ENCODE results near the gene USPL1.
"Not testable (repeated sequence)": the region's sequence is repeated elsewhere in the genome, so short reads cannot be mapped to it uniquely, and the experiment has no call there.

Gene USPL1

DNA sequence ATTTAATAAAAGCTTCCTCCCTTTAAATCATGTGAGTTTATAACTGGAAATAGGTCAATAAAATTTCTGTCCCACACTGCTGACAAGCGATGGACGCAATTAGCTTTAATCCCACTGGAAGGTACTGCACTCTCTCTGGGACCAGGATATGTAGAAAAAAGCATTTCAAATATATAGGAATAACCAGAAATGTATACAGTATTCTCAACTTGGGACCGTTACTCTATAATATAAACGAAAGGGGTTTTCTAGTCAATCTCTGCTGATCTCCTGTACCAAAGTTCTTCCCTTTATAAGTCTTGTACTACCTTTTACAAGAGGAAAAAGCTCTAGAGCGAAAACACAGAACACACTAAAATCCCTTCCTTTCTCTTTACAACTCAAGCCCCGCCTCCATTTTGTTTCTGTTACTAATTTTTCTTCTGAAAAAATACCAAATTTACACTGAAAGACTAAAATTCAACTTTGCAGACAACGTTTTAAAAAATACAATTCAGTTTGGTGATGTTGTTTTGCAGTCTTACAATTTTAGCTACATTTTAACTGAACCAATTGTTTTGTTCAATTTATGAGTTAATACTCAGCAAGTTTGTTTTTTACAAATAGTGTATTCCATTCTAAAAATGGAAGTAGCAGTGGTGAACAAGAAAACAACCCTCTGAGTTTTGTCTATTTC lies 1.7 kb upstream of the USPL1 start:
- peak; percentile 71 for DNase-seq (ENCODE audit: low spot score)

GRCh38 chr13:30616927-30617314 lies 799 bp upstream of the USPL1 start:
- peak; percentile 88 for DNase-seq (ENCODE audit: low spot score)

DNA sequence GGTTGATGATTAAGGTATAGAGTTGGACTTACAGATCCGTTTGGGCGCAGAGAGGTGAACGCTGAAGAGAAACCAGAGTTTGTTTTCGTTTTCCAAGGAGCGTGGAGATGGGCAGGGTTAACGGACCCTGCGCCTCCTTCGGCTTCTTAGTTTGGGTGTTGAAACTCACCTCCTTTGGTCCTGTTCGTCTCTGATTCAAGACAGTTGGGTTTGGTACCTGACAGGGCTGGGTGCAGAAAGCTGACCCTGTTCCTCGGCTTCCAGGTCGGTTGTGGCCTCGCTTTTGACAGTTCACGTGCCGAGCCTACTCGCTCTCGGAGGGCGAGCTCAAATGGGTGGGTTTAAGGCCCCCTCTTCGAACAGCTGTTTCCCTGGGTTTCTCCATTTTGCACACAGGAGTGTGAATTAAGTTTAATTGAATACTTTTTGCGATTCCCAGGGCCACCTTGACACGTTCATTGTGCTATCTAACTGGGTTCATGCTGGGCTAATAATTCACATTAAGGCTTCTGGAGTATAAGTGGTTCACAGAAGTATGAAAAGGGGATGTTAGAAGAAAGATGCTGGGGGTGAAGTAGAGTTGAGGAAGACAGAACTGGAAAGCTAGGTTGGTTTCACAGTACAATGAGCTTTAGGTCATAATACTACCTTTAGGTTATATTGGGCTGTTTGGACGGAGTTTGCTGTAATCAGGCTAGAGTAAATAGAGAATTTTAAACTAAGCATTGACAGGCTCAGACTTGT lies 638 bp downstream of the USPL1 start:
- DNase-seq (ENCODE audit: low spot score): no peak

- DNase-seq (ENCODE audit: low spot score): no peak
These were observed 1.2 kb downstream of the USPL1 start for GRCh38 chr13:30618930-30619279.

- peak; percentile 14 for DNase-seq (ENCODE audit: low spot score)
These were observed 2.0 kb downstream of the USPL1 start for GRCh38 chr13:30619731-30620130.

GRCh38 chr13:30620941-30621340 lies 3.2 kb downstream of the USPL1 start:
- no peak for DNase-seq (ENCODE audit: low spot score)

DNA sequence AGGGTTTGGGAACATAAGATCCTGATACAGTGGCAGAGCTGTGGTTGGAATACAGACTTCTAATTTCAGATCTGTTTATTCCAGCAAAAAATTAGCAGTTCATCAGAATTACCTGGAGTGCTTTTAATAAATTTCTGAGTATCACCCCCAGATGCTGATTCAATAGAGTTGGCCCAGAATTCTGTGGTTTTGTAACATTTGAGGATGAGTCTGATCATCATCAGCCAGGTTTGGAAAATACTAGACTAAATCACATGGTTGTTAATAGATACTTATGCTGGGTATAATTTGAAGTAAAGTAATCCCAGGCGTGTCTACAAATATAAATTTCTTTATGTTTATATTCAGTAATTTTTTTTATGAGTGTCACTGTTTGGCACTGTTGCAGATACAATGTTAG lies 4.8 kb downstream of the USPL1 start:
- DNase-seq (ENCODE audit: low spot score): no peak

- DNase-seq (ENCODE audit: low spot score): no peak
These were observed 5.7 kb downstream of the USPL1 start for GRCh38 chr13:30623392-30623791.

- no peak for DNase-seq (ENCODE audit: low spot score)
These were observed 6.9 kb downstream of the USPL1 start for GRCh38 chr13:30624630-30625029.

DNA sequence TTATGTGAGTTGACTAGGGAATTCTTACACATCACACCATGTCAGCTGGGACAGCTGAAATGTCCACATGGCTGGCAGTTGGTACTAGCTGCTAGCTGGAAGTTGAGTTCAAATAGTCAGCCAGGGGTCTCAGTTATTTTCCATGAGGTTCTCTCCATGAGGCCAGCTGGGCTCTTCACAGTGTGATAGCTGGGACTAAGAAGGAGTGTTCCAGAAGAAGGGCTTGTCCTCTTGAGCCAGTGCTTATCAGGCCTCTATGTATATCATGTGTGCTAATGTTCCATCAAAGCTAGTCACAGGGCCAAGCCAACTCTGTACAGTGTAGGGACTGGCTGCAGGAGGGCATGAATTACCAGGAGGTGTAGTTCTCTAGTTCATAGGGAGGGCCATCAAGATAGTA lies 11.8 kb downstream of the USPL1 start:
- DNase-seq (ENCODE audit: low spot score): no peak

GRCh38 chr13:30633861-30634260 lies 16.1 kb downstream of the USPL1 start:
- DNase-seq (ENCODE audit: low spot score): no peak

- no peak for DNase-seq (ENCODE audit: low spot score)
These were observed 17.1 kb downstream of the USPL1 start for GRCh38 chr13:30634838-30635237.

DNA sequence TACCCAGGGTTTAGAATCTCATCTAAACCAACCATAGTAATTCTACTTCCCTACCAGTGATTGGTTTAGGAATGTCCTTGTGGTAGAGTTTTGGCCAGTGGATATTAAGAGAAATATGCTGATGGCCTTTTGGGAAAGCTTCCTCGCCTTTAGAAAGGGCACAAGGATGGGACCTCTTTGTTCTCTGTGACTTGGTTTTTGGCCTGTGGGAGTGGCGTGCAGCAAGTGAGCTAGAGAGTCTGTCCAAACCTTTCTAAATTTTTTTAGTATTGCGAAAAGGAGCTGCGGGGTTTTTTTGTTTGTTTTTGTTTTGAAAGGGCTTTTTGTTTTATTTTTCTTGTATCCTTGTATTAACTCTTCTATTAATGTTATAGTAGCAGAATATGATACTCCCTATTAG lies 20.6 kb downstream of the USPL1 start:
- DNase-seq (ENCODE audit: low spot score): no peak

- no peak for DNase-seq (ENCODE audit: low spot score)
These were observed 22.0 kb downstream of the USPL1 start for GRCh38 chr13:30639671-30640070.

DNA sequence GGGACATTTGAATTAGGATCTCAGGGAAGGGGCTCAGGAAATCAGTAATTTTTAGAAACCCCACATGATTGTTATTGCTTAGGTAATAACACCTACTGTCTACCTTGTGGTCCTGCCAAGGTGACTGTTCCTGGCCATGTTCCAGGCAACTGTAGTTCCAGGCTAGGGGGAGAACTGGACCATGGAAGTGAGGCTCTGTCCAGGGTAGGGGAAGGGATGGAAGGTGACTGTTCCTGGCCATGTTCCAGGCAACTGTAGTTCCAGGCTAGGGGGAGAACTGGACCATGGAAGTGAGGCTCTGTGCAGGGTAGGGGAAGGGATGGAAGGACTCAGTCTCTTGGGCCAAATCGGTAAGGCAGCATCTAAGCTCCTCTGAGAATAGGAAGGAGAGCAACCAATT lies 23.5 kb downstream of the USPL1 start:
- DNase-seq (ENCODE audit: low spot score): not testable (repeated sequence)

GRCh38 chr13:30645629-30646028 lies 27.9 kb downstream of the USPL1 start:
- DNase-seq (ENCODE audit: low spot score): no peak

DNA sequence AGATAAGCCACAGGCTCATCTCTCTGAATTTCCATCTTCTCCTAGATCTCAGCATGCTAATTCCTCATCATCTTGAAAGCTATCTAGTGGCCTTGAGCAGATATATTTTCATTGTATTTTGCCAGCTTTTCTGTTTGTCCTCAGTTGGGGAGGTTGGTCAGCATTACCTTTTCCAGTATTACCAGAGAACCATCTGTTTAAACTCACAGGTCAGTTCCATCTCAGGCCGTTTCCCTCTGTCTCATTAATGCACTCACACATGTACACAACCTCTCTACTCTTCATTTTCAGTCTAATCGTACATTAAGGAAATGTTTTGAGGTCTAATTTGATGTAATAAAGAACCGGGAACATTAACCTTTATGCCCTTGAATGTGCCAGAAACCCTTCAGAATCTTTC lies 29.7 kb downstream of the USPL1 start:
- no peak for DNase-seq (ENCODE audit: low spot score)

DNA sequence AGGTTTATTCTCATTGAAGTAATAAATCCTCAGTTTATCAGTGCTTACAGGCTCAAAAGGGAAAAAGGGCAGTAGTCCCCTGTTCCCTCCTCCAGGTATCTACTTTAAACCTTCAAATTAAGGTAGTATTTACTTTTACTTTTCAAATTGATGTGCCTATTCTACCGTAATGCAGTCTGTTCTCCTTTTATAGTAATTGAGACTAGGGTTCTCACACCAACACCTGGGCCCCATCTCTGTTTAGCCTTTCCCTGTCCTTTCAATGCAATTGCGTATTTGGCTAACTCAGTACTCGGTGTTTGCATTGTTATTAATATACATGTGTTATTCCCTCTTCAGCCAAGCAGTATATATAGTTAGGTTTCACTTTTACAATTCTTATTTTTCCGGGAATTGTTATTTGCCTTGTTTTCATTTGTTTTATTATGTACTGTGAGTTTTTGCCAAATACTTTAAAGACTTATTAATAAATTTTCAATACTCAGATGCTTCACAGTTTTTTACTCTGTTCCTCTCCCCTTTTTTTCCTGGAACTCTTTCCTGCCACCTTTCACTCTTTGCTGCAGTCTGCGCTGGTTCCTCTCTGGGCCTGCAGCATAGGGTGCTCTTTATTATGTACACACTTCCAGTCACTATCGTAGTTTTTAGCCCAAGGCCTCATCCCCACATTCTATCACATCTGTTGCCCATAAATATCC lies 30.3 kb downstream of the USPL1 start:
- no peak for DNase-seq (ENCODE audit: low spot score)

- DNase-seq (ENCODE audit: low spot score): no peak
These were observed 30.8 kb downstream of the USPL1 start for GRCh38 chr13:30648522-30649012.

- not testable (repeated sequence) for DNase-seq (ENCODE audit: low spot score)
These were observed 33.9 kb downstream of the USPL1 start for GRCh38 chr13:30651648-30652047.

DNA sequence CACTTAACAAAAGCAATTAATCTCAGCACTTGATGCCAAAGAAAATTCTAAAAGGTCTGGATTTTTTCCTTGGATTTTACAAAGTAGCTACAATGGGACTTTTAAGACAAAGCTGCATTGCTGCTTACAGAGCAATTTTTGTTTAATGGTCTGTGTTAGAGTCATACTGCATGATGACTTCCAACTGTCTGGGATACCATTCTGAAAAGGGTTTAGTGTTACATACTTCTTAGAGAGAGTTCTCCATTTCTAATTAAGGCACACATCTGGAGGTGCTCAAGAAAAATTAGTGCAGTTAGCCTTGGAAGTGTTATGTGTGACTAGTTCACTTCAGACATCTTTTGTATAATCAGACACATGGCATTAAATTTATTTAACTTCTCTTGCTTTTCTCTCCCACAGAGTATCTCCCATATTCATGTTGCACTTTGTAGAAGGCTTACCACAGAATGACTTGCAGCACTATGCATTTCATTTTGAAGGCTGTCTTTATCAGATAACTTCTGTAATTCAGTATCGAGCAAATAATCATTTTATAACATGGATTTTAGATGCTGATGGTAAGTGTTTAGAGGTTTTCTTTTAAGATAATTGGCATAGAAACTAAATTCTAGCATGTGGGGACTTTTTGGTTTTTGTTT lies 35.1 kb downstream of the USPL1 start:
- DNase-seq (ENCODE audit: low spot score): no peak

GRCh38 chr13:30654430-30654829 lies 36.7 kb downstream of the USPL1 start:
- DNase-seq (ENCODE audit: low spot score): no peak

DNA sequence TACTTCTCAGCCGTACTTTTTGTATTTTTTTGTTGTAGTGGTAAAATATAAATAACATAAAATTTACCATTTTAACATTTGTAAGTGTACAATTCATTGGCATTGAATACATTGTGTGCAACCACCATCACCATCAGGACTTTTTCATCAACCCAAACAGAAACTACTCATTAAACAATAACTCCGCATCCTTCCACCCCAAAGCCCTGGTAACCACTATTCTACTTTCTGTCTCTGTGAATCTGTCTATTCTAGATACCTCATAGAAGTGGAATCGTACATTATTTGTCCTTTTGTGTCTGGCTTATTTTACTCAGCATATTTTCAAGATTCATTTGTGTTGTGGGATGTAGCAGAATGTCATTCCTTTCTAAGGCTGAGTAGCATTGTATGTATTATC lies 38.5 kb downstream of the USPL1 start:
- no peak for DNase-seq (ENCODE audit: low spot score)
